Liver (tissue), 3 donors: ENCODE data around the gene ZNF821.

Source experiments
- CTCF ChIP-seq: fragments of 150-350 bp; IDR thresholded peaks from 2 replicates; pipeline ENCODE4 v1.5.1; 2017; ENCODE audit warnings: improper control_type of control experiment, low read depth, low read length; ENCODE audit not compliant: missing input control
- EGR1 ChIP-seq, 2 donors: IDR thresholded peaks; 2 replicates each; pipeline ENCODE4 v1.6.1; 2016 to 2018; ENCODE audit warnings: antibody characterized with exemption in 2 of 2, low read depth in 2 of 2
- JUND ChIP-seq, 2 donors: IDR thresholded peaks; 2 replicates each; pipeline ENCODE4 v1.6.1; 2016; ENCODE audit warnings: antibody characterized with exemption in 2 of 2
- RXRA ChIP-seq, 2 donors: IDR thresholded peaks; 2 replicates each; pipeline ENCODE4 v1.6.1; 2017 to 2018; ENCODE audit warnings: antibody characterized with exemption in 2 of 2, mild to moderate bottlenecking in 1 of 2
- TAF1 ChIP-seq: conservative IDR thresholded peaks from 2 replicates; pipeline ENCODE4 v1.6.1; 2016; ENCODE audit warnings: antibody characterized with exemption, mild to moderate bottlenecking
- YY1 ChIP-seq: IDR thresholded peaks from 2 replicates; pipeline ENCODE4 v1.6.1; 2016; ENCODE audit warnings: antibody characterized with exemption, mild to moderate bottlenecking
- donor health status: healthy.
- donor health status: healthy.

DNA sequence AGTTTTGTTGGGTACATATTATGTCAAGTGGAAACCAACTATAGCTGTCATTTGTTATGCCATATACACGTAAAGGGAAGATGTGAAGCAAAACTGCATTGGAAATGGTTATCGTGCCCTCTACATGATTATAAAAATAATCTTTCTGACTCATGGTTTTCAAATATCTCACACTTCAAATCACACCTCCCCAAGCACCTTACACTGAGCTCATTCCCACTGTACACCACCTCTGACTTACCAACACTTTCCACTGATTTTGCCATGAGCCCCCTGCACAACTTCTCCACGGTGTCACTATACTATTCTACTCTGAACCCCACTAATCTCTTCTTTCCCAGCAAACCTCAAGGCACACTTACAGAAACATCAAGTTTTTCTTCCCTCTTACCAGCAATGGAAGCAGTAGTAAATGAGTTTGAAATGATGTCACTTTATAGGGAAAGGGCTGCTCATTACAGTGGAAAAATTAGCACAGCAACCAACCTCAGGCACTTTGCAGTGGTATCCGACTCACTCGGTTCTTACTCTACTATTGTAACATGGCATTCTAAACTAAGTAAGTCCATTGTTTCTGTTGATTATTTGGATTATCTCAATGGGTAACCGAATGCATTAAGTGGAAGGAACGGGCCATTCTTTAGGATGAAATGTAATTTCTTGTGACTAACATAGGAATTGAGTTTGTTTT, 18.7 kb downstream of the ZNF821 start:
- TF ChIP-seq CTCF (no peak), TAF1 (no peak), RXRA (IDR thresholded peaks at IDR 0.05) (no peak), JUND (IDR thresholded peaks at IDR 0.05) (no peak), EGR1 (IDR thresholded peaks at IDR 0.05; ENCODE audit: low read depth in 2 of 2) (no peak), YY1 (no peak)
